ENCODE measurements around the gene WIPF3.

WIPF3 gene

GRCh38 chr7:29915481-29916215, 109.3 kb downstream of the WIPF3 start:
- DNase-seq (ENCODE audit: low read depth) = no peak

DNA sequence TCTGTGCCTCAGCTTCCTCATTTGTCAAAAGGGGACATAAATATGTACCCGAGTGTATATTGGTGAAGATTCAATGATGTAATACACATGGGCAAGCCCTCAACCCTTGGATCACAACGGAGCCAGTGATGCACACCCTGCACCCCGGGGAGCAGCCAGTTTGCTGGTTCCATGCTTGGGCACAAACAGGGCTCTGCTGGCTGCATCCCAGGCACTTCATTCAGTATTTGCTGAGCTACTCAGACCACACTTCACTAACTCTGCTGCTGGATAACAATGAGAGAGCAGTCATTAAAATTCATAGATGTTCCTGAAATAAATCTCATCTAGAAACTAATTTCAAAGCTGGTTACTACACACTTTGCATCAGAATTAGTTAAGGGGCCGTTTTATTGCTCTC, 111.3 kb downstream of the WIPF3 start:
- DNase-seq (ENCODE audit: low read depth) = no peak

DNA sequence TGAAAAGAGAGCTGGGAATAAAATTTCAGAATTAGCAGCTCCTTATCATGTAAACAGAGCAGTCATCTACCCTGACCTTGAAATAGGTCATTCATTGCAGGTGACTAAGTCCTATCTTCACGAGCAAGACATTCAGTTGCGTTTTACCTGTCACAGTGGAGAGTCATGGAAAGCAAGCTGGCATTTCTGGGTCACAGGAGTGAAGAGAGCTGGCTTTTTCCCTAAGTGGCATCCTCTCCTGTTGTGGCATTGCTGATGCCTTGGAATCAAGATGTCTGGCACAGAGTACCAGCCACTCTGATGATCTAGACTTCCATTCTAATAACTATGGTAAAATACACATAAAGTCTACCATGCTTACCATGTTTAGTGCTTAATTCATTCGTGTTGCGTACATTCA, 112.5 kb downstream of the WIPF3 start:
- no peak for DNase-seq (ENCODE audit: low read depth)

- no peak for DNase-seq (ENCODE audit: low read depth)
Measured at GRCh38 chr7:29919790-29920189, 113.5 kb downstream of the WIPF3 start.

DNA sequence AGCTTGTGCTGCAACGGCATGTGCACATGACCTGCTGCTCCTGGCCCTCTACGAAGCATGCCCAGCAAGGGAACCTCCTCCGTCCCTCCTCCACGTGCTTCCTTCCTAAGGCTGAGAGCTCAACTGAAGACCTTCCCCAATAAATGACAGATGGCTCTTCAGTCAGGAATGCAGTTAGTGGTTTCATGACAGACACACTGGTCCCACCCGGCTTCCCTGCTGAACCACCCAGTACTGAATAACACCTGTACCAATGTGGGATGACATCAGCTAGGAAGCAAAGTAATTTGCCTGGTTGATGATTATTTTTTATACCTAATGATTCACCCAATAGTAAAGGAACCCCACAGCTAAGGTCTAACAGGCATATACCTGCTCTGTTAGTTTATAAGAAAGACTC, 114.2 kb downstream of the WIPF3 start:
- no peak for DNase-seq (ENCODE audit: low read depth)

DNA sequence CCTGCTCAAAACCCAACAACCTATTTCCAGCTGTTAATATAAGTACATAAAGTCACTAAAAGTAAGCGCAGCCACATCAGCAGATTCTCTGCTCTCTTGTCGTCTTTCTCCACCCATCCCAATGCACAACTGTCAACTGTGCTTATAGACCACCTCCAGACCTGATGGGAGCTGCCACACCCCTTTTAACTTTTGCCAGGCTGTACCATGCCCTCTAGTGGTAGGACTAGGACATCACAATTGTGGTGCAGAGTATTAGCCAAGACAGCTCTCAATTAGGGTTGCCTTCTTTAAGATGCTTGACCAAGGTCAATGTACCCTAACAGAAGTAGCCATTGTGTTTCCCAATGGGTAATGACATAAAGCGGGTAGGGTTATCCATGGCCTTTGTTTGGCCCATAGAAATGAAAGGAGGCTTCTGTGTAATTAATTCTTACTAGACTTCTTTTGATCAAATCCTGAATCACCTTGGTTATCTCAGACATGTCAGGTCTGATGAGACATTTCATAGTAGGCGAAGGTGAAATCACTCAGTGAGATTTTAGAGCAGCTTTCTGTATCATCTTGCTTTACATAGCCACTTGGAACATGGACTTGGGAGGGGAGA, 115.2 kb downstream of the WIPF3 start:
- DNase-seq (ENCODE audit: low read depth) = peak; percentile 50

DNA sequence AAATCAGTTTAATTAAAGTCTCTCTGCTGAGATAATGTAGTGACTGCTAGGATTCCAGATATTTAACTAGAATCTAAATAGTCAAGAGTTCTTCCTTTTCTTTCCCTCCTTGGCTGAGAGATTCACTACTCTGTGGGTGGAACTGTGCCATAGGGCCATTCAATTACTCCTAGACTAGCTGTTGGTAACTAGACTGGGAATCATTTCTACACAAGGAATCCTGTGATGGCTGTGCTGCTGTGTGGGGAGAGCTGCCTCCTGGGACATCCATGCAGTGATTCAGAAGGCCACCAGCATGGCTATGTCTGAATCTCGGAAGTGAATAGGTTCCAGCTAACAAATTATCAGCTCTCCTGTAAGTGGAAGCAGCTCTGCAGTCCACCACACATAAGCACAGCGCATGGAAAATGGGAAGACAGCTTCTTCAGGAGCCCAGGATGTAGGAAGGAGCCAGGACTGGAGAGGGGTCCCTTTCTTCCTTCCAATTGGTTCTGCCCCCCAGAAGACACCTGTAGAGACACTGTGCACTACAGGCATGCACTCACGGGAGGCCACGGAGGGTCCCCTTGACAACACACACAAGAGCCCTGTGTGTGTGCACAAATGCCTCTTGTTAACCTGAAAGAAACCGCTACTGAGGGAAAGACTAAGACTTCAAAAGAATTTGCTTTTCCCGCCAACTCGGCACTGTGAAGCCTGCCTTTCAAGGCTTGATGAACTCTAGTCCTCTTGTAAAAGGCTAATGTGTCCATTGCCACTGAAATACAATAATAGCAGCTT, 116.8 kb downstream of the WIPF3 start:
- no peak for DNase-seq (ENCODE audit: low read depth)

DNA sequence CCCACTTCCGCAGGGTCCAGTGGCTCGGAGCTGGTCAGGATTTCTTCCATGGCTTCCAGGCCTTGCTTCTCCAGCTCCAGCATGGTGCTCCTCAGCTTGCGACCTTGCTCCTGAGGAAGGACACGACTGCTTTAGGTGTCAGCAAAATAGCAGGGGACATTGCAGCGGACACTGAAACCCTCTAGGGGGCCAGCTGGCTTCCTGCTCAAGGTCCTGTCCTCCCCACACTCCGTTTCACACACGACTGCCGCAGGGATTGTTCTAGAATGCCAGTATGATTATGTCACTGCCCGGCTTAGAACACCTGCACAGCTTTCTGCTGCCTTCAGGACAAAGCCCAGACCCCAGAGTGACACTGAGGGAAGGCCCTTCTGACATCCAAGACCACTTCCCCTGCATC, 117.7 kb downstream of the WIPF3 start:
- DNase-seq (ENCODE audit: low read depth) = no peak

DNA sequence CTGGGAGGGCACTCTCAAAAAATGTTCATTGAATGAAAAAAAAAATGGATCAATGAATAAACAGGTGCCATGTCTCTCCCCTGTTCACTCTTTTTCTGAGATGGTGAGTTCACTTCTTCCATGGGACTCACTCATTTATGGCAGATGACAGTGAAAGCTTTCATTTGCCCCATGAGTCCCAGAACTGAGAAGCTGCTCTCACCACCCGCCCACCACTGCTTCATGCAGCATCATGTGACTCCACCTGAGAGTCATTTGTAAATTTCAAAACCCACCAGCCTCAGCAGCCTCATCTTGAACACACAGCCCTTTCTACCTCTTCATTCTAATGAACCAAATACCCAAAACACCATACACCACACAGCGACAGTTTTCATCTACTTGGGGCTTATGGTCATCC, 118.4 kb downstream of the WIPF3 start:
- no peak for DNase-seq (ENCODE audit: low read depth)

- no peak for DNase-seq (ENCODE audit: low read depth)
Measured at GRCh38 chr7:29926216-29926615, 119.9 kb downstream of the WIPF3 start.

DNA sequence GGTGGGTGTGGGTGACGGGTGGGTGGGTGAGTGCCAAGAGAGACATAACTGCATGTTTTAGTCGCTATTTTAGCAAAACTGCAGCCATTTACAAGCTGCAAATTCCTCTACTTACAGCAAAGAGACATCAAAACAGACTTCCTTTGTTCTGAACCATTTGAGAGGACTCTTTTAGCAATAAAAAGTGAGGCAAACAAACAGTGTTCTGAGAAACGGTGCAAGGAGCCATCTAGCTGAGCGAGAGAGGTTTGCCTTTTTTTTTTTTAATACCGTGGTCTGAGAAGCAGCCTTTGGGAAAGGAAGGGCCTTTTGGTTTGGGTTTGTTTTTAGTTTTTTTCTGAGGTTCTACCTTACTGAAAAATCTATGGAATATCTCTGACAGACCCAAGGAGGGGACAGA, 120.4 kb downstream of the WIPF3 start:
- no peak for DNase-seq (ENCODE audit: low read depth)

DNA sequence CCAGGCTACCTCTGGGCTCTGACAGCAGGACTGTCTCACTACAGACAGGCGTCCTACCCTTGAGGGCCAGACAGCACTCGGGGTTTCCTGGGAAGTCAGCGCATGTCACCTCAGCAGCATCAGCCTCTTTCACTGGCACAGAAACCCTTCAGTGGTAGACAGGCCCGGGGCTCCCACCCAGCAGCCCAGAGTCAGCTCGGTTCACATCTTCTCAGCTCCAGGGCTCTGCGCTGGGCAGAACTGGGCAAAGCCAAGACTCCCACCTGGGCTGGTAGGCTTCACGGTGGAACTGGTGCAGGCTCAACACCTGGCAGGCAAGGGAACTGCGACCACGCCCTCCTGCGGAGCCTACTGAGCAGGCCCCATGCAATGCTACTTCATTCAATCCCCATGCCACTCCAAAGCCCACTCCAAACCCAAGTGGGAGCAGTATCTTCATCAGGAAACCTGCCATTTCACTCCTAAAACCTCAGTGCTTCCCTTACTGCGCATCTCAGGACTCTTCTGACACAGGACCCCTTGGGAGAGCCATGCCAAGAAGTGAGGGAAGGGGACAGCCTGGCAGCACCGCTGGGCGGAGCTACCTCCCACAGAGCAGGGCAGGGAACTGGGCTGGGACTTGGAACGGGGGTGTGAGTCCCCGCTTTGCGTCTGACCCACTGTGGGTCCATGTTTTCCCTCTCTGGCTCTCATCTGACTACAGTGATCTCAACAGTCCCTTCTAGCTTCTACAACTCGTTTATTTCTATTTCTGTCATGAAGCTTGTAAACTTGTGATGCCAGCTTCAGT, 122.9 kb downstream of the WIPF3 start:
- no peak for DNase-seq (ENCODE audit: low read depth)

GRCh38 chr7:29935111-29935510, 128.8 kb downstream of the WIPF3 start:
- no peak for DNase-seq (ENCODE audit: low read depth)

DNA sequence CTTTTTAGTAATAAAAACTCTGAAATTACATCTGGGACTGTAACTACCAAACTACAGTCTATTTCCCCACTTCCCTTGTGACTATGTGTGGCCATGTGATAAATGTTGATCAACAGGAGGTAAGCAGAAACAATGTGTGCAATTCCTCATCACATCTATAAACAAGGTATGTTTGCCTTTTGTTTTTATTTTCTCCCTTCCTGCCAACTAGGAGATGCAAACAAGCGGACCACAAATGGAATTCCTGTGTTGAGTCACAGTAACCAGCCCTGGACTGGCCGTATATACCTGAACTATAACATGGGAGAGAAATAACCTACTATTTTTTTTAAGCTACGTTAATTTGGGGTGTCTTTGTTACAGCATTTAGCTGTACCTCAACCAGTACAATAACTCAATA, 130.8 kb downstream of the WIPF3 start:
- DNase-seq (ENCODE audit: low read depth) = no peak

GRCh38 chr7:29940199-29940598, 133.9 kb downstream of the WIPF3 start:
- no peak for DNase-seq (ENCODE audit: low read depth)

DNA sequence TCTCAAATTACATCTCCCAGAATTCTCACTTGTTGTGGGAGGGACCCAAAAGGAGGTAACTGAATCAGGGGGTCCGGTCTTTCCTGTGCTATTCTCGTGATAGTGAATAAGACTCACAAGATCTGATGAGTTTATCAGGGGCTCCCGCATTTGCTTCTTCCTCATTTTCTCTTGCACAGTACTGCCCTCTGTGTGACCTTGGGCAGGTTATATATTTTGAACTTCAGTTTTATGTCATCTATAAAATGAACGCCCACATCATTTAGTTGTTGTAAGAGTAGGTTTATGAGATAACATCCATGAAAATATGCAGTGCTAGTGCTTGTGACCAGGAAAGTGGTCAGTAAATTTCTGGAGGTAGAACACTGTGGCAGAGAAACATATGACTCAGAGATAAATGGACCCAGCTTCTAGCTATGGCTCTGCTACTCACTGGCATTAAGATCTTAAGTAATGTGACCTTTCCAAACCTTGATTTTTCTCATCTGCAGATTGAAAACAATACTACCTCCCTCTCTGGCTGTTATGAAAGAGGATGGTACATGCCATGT, 139.0 kb downstream of the WIPF3 start:
- DNase-seq (ENCODE audit: low read depth) = no peak

DNA sequence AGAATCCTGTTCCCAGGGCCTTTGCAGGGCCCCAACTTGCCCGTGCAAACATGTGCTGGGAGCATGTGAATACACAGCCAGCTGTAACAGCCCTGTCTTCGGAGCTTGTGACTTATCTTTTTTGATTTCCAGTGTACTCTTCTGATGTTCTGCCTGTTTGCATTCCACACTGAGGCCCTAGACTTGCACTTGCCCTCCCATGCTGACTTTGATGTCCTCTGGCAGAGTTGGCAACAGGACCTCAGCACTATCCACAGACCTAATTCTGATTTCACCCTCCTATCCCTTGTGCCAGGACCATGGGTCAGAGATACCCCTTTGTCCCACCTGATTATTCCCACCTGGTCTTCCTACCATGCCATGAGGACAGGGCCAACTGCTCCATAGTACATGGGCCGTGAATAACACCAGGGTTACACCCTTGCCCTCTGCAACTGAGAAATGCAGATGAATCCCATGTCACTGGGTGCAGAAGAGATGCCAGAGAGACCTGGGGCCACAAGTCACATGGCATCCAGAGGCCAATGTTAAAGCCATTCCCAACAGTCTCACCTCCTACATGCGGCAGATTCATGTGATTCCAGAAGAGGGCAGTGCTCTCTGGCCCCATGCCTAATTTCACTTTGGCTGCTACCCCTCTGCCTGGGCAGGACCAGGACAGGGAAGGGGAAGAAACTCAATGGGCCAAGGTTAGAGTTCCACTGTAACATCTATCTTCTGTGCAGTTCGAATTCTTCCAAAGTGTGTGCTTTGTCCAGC, 140.3 kb downstream of the WIPF3 start:
- no peak for DNase-seq (ENCODE audit: low read depth)

- DNase-seq (ENCODE audit: low read depth) = no peak
Measured at GRCh38 chr7:29948587-29948986, 142.3 kb downstream of the WIPF3 start.

DNA sequence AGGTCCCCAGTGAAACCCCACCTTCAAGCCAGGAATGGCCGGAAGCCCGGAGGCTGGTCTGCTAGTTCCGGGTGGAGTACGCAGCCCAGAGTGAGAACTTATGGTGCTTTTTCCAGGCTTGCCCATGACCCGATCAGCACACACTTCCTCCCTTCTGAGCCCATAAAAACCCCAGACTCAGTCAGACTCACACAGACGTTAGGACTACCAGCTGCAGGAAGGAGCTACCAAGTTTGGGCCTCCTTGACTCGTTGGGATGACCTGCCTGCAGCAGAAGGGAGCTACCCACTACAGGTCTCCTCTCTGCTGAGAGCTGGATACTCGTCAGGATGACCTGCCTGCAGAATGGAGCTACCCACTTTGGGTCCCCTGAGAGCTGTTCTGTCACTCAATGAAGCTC, 144.2 kb downstream of the WIPF3 start:
- no peak for DNase-seq (ENCODE audit: low read depth)

- no peak for DNase-seq (ENCODE audit: low read depth)
Measured at GRCh38 chr7:29951206-29951605, 144.9 kb downstream of the WIPF3 start.

GRCh38 chr7:29953726-29954347, 147.5 kb downstream of the WIPF3 start:
- no peak for DNase-seq (ENCODE audit: low read depth)

All from HS-5 (cell line).